HCT116 (cell line): ENCODE measurements around the gene ATAT1.

ENCODE experiments used
- EZH2 ChIP-seq: fragments of 200-600 bp; sonication (generic); IDR thresholded peaks from 2 replicates; pipeline ENCODE4 v1.6.1; 2017; ENCODE audit warnings: antibody characterized with exemption, mixed run types
- EZH2phosphoT487 ChIP-seq: fragments of 200-600 bp; IDR thresholded peaks from 2 replicates; pipeline ENCODE4 v1.6.1; 2018; ENCODE audit warnings: antibody characterized with exemption, borderline replicate concordance
- POLR2A ChIP-seq: IDR thresholded peaks from 2 replicates; pipeline ENCODE4 v1.7.0; 2011; ENCODE audit warnings: borderline replicate concordance; ENCODE audit not compliant: insufficient read depth, insufficient read length; ENCODE audit errors: extremely low read depth
- POLR2AphosphoS5 ChIP-seq: IDR thresholded peaks from 2 replicates; pipeline ENCODE4 v1.6.1; 2011; ENCODE audit warnings: mild to moderate bottlenecking, low read depth, low read length, moderate library complexity
- RAD21 ChIP-seq: IDR thresholded peaks from 2 replicates; pipeline ENCODE4 v1.6.1; 2012; ENCODE audit warnings: low read depth, mild to moderate bottlenecking
- SP1 ChIP-seq: IDR thresholded peaks from 2 replicates; pipeline ENCODE4 v1.6.1; 2012; ENCODE audit warnings: low read depth
- YY1 ChIP-seq: IDR thresholded peaks from 2 replicates; pipeline ENCODE4 v1.6.1; 2011; ENCODE audit warnings: low read length, low read depth, moderate library complexity, mild to moderate bottlenecking; ENCODE audit not compliant: insufficient replicate concordance; ENCODE audit errors: extremely low read depth
- ZNF274 ChIP-seq: fragments of 200-500 bp; sonication (Bioruptor generic); IDR thresholded peaks from 2 replicates; pipeline ENCODE4 v1.6.1; 2014; ENCODE audit warnings: mild to moderate bottlenecking, low read depth, low read length, inconsistent platforms
- TF ChIP-seq, protein P1 (sequence below), 3 experiments: fragments of 200-600 bp in 1 of 3; sonication (generic) in 1 of 3; IDR thresholded peaks in 2 of 3; conservative IDR thresholded peaks in 1 of 3; 2 replicates each; pipeline ENCODE4 v1.5.1; 2012 to 2017; ENCODE audit warnings: low read depth in 2 of 3, low read length in 2 of 3, antibody characterized with exemption in 1 of 3, borderline replicate concordance in 1 of 3, control low read depth in 1 of 3, mild to moderate bottlenecking in 1 of 3, mixed read lengths in 1 of 3, mixed run types in 1 of 3, moderate library complexity in 1 of 3; ENCODE audit not compliant: insufficient read depth in 1 of 3
- TF ChIP-seq, protein P2 (sequence below): IDR thresholded peaks from 2 replicates; pipeline ENCODE4 v1.6.1; 2012

DNA sequence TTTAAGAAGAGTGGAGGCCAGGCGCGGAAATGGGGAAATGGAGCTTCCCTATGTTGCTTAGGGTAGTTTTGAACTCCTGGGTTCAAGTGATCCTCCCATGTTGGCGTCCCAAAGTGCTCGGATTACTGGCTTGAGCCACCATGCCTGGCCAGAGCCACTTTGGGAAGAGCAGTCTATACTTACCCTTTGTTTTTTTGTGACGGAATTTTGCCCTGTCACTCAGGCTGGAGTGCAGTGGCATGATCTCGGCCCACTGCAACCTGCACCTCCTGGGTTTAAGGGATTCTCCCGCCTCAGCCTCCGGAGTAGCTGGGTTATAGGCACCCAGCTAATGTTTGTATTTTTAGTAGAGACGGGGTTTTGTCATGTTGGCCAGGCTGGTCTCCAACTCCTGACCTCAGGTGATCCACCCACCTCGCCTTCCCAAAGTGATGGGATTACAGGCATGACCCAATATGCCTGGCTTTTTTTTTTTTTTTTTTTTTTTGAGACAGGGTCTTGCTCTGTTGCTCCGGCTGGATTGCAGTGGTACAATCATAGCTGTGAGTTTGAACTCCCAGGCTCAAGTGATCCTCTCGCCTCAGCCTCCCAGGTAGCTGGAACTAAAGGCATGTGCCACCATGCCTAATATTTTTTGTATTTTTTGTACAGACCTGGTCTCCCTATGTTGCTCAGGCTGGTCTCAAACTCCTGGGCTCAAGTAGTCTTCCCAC lies 27.6 kb upstream of the ATAT1 start:
- TF ChIP-seq POLR2A (no peak), YY1 (no peak), EZH2phosphoT487 (no peak), SP1 (no peak), EZH2 (no peak), POLR2AphosphoS5 (peak; percentile 55; the same call in 1 of the 2 replicates), ZNF274 (no peak), RAD21 (no peak)
- TF ChIP-seq, protein P1, sequence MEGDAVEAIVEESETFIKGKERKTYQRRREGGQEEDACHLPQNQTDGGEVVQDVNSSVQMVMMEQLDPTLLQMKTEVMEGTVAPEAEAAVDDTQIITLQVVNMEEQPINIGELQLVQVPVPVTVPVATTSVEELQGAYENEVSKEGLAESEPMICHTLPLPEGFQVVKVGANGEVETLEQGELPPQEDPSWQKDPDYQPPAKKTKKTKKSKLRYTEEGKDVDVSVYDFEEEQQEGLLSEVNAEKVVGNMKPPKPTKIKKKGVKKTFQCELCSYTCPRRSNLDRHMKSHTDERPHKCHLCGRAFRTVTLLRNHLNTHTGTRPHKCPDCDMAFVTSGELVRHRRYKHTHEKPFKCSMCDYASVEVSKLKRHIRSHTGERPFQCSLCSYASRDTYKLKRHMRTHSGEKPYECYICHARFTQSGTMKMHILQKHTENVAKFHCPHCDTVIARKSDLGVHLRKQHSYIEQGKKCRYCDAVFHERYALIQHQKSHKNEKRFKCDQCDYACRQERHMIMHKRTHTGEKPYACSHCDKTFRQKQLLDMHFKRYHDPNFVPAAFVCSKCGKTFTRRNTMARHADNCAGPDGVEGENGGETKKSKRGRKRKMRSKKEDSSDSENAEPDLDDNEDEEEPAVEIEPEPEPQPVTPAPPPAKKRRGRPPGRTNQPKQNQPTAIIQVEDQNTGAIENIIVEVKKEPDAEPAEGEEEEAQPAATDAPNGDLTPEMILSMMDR (IDR thresholded peaks at IDR 0.05 in 2 of 3, conservative IDR thresholded peaks at IDR 0.05 in 1 of 3; ENCODE audit: borderline replicate concordance in 1 of 3, insufficient read depth in 1 of 3, low read depth in 2 of 3, low read length in 2 of 3) = no peak
- TF ChIP-seq, protein P2, sequence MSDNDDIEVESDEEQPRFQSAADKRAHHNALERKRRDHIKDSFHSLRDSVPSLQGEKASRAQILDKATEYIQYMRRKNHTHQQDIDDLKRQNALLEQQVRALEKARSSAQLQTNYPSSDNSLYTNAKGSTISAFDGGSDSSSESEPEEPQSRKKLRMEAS = no peak
